ENCODE results near the gene OR2A5.
"Not testable (repeated sequence)": the region's sequence is repeated elsewhere in the genome, so short reads cannot be mapped to it uniquely, and the experiment has no call there.

Gene OR2A5

GRCh38 chr7:144048648-144049047 lies at the start of gene OR2A5:
Gene OR2A5, plus strand, starts transcription at chr7:144048948. Its CDS starts 1,454 bp downstream, at chr7:144050402.
- no peak for DNase-seq

- DNase-seq, result no peak
Observed at GRCh38 chr7:144000020-144000419, 48.7 kb upstream of the OR2A5 start, which contains the start of gene OR6B1. Gene OR6B1, plus strand, starts transcription at chr7:144000320. Its CDS starts 3,677 bp downstream, at chr7:144003997.

- no peak for DNase-seq
Observed at GRCh38 chr7:144001543-144001942, 47.2 kb upstream of the OR2A5 start.

- no peak for DNase-seq
Observed at GRCh38 chr7:144004703-144005102, 44.0 kb upstream of the OR2A5 start.

GRCh38 chr7:144006029-144006691 lies 42.6 kb upstream of the OR2A5 start:
- no peak for DNase-seq

GRCh38 chr7:144006692-144007042 lies 42.1 kb upstream of the OR2A5 start:
- DNase-seq, result no peak

- DNase-seq, result no peak
Observed at GRCh38 chr7:144009361-144009760, 39.4 kb upstream of the OR2A5 start.

- not testable (repeated sequence) for DNase-seq
Observed at GRCh38 chr7:144010061-144010460, 38.7 kb upstream of the OR2A5 start.

- DNase-seq, result not testable (repeated sequence)
Observed at GRCh38 chr7:144010821-144011220, 37.9 kb upstream of the OR2A5 start.

- no peak for DNase-seq
Observed at GRCh38 chr7:144011458-144012230, 37.1 kb upstream of the OR2A5 start.

GRCh38 chr7:144018065-144018464 lies 30.7 kb upstream of the OR2A5 start:
- no peak for DNase-seq

GRCh38 chr7:144019457-144019856 lies 29.3 kb upstream of the OR2A5 start:
- no peak for DNase-seq

GRCh38 chr7:144020340-144020739 lies 28.4 kb upstream of the OR2A5 start:
- no peak for DNase-seq

GRCh38 chr7:144022169-144022568 lies 26.6 kb upstream of the OR2A5 start:
- DNase-seq, result no peak

- no peak for DNase-seq
Observed at GRCh38 chr7:144023171-144023827, 25.4 kb upstream of the OR2A5 start.

- no peak for DNase-seq
Observed at GRCh38 chr7:144024213-144024612, 24.5 kb upstream of the OR2A5 start.

GRCh38 chr7:144026203-144026883 lies 22.4 kb upstream of the OR2A5 start:
- DNase-seq, result no peak

- no peak for DNase-seq
Observed at GRCh38 chr7:144027070-144027469, 21.7 kb upstream of the OR2A5 start.

GRCh38 chr7:144027974-144028373 lies 20.8 kb upstream of the OR2A5 start:
- no peak for DNase-seq

- DNase-seq, result no peak
Observed at GRCh38 chr7:144028547-144028946, 20.2 kb upstream of the OR2A5 start.

GRCh38 chr7:144032516-144032915 lies 16.2 kb upstream of the OR2A5 start:
- no peak for DNase-seq

- DNase-seq, result no peak
Observed at GRCh38 chr7:144032985-144033709, 15.6 kb upstream of the OR2A5 start.

- DNase-seq, result no peak
Observed at GRCh38 chr7:144035385-144035784, 13.4 kb upstream of the OR2A5 start.
